Activated CD4-positive, alpha-beta T cell treated with anti-CD3 and anti-CD28 coated beads, Interleukin-2, amount 50 U/mL, for 1 hour (primary cell): ENCODE data around the gene NELFB.

Source experiments
- DNase-seq: peaks from one replicate; pipeline ENCODE4 v3.0.0-alpha.2; 2020

NELFB gene

GRCh38 chr9:137317021-137317717 lies 62.0 kb downstream of the NELFB start:
- no peak for DNase-seq

GRCh38 chr9:137317718-137318511 lies 62.8 kb downstream of the NELFB start:
- DNase-seq = no peak

GRCh38 chr9:137318602-137319001 lies 63.5 kb downstream of the NELFB start:
- no peak for DNase-seq

- DNase-seq = no peak
These were observed 64.0 kb downstream of the NELFB start for GRCh38 chr9:137319011-137319738.

GRCh38 chr9:137319739-137320551 lies 64.8 kb downstream of the NELFB start:
- DNase-seq = no peak

GRCh38 chr9:137320555-137321384 lies 65.6 kb downstream of the NELFB start:
- no peak for DNase-seq

- DNase-seq = no peak
These were observed 66.7 kb downstream of the NELFB start for GRCh38 chr9:137321726-137322361.
